ENCODE measurements around the gene ZNF764.

GRCh38 chr16:30565526-30565925 lies 7.4 kb upstream of the ZNF764 start:
- TF ChIP-seq, protein P1, sequence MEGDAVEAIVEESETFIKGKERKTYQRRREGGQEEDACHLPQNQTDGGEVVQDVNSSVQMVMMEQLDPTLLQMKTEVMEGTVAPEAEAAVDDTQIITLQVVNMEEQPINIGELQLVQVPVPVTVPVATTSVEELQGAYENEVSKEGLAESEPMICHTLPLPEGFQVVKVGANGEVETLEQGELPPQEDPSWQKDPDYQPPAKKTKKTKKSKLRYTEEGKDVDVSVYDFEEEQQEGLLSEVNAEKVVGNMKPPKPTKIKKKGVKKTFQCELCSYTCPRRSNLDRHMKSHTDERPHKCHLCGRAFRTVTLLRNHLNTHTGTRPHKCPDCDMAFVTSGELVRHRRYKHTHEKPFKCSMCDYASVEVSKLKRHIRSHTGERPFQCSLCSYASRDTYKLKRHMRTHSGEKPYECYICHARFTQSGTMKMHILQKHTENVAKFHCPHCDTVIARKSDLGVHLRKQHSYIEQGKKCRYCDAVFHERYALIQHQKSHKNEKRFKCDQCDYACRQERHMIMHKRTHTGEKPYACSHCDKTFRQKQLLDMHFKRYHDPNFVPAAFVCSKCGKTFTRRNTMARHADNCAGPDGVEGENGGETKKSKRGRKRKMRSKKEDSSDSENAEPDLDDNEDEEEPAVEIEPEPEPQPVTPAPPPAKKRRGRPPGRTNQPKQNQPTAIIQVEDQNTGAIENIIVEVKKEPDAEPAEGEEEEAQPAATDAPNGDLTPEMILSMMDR (conservative IDR thresholded peaks at IDR 0.05; ENCODE audit: low read depth in 2 of 2): no peak
- TF ChIP-seq JUNB (IDR thresholded peaks at IDR 0.05; ENCODE audit: unreplicated experiment) (no peak), EZH2 (IDR thresholded peaks at IDR 0.05; ENCODE audit: low read depth, unreplicated experiment) (no peak), EZH2phosphoT487 (IDR thresholded peaks at IDR 0.05; ENCODE audit: unreplicated experiment) (no peak), ETS1 (IDR thresholded peaks at IDR 0.05) (no peak), POLR2AphosphoS5 (IDR thresholded peaks at IDR 0.05; ENCODE audit: low read depth) (no peak), CREB1 (CRISPR knock-in tag; IDR thresholded peaks at IDR 0.05; ENCODE audit: low read depth) (no peak), NANOG (IDR thresholded peaks at IDR 0.05; ENCODE audit: borderline replicate concordance) (no peak), STAT1 (IDR thresholded peaks at IDR 0.05; ENCODE audit: unreplicated experiment) (no peak), ZNF331 (CRISPR knock-in tag; IDR thresholded peaks at IDR 0.05; ENCODE audit: low read depth) (no peak), ZNF114 (CRISPR knock-in tag; IDR thresholded peaks at IDR 0.05) (no peak)
- TF ChIP-seq, protein P2, sequence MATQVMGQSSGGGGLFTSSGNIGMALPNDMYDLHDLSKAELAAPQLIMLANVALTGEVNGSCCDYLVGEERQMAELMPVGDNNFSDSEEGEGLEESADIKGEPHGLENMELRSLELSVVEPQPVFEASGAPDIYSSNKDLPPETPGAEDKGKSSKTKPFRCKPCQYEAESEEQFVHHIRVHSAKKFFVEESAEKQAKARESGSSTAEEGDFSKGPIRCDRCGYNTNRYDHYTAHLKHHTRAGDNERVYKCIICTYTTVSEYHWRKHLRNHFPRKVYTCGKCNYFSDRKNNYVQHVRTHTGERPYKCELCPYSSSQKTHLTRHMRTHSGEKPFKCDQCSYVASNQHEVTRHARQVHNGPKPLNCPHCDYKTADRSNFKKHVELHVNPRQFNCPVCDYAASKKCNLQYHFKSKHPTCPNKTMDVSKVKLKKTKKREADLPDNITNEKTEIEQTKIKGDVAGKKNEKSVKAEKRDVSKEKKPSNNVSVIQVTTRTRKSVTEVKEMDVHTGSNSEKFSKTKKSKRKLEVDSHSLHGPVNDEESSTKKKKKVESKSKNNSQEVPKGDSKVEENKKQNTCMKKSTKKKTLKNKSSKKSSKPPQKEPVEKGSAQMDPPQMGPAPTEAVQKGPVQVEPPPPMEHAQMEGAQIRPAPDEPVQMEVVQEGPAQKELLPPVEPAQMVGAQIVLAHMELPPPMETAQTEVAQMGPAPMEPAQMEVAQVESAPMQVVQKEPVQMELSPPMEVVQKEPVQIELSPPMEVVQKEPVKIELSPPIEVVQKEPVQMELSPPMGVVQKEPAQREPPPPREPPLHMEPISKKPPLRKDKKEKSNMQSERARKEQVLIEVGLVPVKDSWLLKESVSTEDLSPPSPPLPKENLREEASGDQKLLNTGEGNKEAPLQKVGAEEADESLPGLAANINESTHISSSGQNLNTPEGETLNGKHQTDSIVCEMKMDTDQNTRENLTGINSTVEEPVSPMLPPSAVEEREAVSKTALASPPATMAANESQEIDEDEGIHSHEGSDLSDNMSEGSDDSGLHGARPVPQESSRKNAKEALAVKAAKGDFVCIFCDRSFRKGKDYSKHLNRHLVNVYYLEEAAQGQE (IDR thresholded peaks at IDR 0.05; ENCODE audit: unreplicated experiment): no peak
- TF ChIP-seq, protein P3, sequence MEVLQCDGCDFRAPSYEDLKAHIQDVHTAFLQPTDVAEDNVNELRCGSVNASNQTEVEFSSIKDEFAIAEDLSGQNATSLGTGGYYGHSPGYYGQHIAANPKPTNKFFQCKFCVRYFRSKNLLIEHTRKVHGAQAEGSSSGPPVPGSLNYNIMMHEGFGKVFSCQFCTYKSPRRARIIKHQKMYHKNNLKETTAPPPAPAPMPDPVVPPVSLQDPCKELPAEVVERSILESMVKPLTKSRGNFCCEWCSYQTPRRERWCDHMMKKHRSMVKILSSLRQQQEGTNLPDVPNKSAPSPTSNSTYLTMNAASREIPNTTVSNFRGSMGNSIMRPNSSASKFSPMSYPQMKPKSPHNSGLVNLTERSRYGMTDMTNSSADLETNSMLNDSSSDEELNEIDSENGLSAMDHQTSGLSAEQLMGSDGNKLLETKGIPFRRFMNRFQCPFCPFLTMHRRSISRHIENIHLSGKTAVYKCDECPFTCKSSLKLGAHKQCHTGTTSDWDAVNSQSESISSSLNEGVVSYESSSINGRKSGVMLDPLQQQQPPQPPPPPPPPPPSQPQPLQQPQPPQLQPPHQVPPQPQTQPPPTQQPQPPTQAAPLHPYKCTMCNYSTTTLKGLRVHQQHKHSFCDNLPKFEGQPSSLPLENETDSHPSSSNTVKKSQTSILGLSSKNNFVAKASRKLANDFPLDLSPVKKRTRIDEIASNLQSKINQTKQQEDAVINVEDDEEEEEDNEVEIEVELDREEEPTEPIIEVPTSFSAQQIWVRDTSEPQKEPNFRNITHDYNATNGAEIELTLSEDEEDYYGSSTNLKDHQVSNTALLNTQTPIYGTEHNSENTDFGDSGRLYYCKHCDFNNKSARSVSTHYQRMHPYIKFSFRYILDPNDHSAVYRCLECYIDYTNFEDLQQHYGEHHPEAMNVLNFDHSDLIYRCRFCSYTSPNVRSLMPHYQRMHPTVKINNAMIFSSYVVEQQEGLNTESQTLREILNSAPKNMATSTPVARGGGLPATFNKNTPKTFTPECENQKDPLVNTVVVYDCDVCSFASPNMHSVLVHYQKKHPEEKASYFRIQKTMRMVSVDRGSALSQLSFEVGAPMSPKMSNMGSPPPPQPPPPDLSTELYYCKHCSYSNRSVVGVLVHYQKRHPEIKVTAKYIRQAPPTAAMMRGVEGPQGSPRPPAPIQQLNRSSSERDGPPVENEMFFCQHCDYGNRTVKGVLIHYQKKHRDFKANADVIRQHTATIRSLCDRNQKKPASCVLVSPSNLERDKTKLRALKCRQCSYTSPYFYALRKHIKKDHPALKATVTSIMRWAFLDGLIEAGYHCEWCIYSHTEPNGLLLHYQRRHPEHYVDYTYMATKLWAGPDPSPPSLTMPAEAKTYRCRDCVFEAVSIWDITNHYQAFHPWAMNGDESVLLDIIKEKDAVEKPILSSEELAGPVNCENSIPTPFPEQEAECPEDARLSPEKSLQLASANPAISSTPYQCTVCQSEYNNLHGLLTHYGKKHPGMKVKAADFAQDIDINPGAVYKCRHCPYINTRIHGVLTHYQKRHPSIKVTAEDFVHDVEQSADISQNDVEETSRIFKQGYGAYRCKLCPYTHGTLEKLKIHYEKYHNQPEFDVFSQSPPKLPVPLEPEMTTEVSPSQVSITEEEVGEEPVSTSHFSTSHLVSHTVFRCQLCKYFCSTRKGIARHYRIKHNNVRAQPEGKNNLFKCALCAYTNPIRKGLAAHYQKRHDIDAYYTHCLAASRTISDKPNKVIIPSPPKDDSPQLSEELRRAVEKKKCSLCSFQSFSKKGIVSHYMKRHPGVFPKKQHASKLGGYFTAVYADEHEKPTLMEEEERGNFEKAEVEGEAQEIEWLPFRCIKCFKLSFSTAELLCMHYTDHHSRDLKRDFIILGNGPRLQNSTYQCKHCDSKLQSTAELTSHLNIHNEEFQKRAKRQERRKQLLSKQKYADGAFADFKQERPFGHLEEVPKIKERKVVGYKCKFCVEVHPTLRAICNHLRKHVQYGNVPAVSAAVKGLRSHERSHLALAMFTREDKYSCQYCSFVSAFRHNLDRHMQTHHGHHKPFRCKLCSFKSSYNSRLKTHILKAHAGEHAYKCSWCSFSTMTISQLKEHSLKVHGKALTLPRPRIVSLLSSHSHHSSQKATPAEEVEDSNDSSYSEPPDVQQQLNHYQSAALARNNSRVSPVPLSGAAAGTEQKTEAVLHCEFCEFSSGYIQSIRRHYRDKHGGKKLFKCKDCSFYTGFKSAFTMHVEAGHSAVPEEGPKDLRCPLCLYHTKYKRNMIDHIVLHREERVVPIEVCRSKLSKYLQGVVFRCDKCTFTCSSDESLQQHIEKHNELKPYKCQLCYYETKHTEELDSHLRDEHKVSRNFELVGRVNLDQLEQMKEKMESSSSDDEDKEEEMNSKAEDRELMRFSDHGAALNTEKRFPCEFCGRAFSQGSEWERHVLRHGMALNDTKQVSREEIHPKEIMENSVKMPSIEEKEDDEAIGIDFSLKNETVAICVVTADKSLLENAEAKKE (CRISPR knock-in tag; IDR thresholded peaks at IDR 0.05): no peak

Data from GM23338 (cell line).